WI38 (cell line): Measurements from ENCODE around the gene HPD.
"Not testable (repeated sequence)": the region's sequence is repeated elsewhere in the genome, so short reads cannot be mapped to it uniquely, and the experiment has no call there.

Experiments used
- H3K4me3 ChIP-seq: 2 replicates; pipeline ENCODE4 v1.5.1; 2011; ENCODE audit warnings: low read depth, mild to moderate bottlenecking, control low read depth, low read length
- TF ChIP-seq, protein P1 (sequence below): IDR thresholded peaks from 2 replicates; pipeline ENCODE4 v1.5.1; 2012; ENCODE audit warnings: low read depth, mild to moderate bottlenecking, control low read depth, low read length

Gene HPD

DNA sequence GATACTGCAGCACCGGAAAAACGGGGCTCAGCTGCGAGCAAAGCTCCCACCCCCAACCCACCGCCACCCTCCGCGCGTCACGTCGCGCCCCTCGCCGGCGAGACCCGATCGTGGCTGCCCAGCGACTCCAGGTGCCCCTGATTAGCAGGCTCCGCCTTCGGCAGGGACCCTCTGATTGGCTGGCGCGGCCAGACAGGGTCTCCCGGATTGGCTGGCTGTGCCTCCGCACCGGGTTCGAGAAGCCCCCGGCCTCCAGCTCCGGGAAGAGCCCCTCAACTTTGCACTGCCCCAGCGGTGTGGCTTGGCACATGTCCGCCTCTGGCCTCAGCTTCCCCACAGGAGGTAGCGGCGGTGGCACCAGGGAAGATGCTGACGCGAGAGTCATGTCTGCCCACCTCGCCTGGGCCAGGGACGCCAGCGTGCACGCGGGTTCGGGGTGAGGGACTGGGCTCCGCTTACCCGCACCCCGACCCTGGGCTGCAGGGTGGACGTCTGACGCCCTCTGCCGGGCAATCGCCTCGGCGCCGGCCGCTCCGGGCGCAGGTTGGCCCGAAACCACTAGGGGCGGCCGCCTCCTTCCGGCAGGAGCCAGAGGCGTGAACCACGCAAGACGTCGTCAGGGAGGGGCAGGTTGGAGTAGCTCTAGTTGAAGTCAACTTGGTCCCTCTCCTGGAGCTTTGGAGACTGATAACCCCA is 64.7 kb downstream of the HPD start:
- TF ChIP-seq, protein P1, sequence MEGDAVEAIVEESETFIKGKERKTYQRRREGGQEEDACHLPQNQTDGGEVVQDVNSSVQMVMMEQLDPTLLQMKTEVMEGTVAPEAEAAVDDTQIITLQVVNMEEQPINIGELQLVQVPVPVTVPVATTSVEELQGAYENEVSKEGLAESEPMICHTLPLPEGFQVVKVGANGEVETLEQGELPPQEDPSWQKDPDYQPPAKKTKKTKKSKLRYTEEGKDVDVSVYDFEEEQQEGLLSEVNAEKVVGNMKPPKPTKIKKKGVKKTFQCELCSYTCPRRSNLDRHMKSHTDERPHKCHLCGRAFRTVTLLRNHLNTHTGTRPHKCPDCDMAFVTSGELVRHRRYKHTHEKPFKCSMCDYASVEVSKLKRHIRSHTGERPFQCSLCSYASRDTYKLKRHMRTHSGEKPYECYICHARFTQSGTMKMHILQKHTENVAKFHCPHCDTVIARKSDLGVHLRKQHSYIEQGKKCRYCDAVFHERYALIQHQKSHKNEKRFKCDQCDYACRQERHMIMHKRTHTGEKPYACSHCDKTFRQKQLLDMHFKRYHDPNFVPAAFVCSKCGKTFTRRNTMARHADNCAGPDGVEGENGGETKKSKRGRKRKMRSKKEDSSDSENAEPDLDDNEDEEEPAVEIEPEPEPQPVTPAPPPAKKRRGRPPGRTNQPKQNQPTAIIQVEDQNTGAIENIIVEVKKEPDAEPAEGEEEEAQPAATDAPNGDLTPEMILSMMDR = peak; percentile 99

DNA sequence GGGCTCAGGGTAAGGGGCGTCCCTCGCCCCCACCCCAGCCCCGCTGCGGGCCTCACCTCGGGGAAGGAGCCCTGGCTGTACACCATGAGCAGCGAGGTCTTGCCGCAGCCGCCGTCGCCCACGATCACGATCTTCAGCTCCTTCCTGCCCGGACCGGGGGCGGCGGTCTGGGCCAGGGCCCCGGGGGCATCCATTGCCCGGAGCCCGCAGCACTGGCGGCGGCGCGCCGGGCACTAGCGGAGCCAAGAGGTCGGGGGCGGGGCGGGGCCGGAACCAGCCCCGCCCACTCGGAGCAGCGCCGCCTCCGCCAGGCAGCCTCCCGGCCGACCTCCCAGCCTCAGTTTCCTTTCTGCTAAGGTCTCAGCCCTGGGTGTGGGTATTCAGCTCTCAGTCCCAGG is 65.2 kb downstream of the HPD start, which contains the start of gene RHOF:
RHOF (minus strand) TSS at position 249 of the 398 bp plus-strand sequence; CDS start at position 194, 55 bp downstream.
- peak within 1 kb of the TSS; percentile 50 for H3K4me3 ChIP-seq
- TF ChIP-seq, protein P1 = no peak

More for the DNA sequence above, 64.7 kb downstream of the HPD start:
- peak overlapping the region; percentile 50 for H3K4me3 ChIP-seq

DNA sequence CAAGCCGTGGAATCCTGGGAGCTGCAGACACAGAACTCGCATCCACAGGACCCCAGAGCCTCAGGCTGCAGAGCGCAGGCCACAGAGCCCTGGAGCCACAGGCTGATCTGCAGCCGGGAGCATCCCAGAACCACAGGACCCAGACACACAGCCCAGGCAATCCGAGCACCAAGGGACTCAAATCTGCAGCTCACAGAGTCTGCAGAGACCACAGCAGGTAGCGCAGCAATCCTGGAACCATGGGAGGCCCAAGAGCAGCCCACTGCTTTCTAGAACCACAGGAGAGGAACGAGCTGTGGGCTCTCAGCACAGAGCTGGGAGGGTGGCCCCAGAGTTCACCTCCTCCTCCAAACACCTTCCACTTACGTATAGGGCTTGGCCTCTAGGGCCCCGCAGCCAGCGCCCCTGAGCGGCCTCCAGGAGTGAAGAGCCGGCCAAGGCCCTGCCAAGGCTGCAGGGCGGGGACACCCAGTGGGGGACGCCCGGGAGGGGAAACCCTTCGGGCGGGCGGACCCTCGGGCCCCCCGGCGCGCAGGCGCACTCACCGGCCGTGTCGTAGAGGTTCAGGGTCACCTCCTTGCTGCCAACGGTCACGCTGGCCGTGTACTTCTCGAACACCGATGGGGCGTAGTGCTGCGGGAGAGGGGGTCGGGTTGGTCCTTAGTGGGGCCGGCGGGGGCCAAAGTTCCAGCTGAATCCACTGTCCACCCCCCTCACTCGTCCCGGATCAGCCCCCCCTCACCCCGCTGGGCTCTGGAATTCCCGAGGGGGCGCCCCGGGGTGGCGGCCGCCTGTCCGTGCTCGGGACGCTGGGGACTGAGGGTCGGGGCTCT is 65.8 kb downstream of the HPD start:
- peak overlapping the region; percentile 50; the same call in 1 of the 2 replicates for H3K4me3 ChIP-seq
- TF ChIP-seq, protein P1 = no peak

DNA sequence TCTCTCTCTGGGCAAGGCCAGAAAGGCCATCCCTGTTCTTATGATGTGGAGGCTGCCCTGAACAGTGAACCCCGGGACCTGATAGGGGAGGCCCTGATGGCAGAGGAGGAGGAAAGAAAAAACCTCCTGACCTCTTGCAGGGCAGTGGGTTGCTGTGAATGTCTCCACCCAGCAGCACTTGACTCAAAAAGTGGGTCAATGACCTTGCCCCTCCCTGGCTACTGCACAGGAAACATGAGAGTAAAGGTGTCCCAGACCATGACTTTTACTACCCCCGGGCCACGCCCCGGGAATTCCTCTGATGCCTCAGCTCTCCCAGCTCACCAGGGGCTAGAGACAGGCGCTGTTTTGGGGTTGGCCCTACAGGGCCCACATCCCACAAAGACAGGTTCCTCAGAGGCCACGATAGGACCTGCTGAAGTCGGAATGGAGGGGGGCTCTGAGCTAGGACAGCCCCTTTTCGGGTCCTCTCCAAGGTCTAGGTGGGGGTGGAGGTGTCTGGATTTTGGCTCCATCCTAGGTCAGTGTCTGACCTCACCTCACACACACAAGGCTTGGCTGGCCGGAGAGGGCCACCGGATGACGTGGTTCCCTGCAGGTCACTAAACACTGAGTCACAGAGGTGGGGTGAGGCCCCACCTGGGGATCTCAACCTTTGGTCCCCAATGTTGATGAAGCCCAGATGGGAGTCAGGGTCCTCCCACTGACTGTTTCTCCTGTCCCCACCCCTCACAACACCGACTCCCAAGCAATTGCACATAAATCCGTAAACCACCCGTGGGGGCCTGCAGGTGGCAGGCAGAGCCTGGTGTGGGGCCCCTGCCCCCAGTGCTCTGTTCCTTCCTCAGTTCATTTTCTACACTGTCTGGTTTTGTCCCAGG is 66.7 kb downstream of the HPD start:
- TF ChIP-seq, protein P1 = no peak
- no peak overlapping the region for H3K4me3 ChIP-seq

DNA sequence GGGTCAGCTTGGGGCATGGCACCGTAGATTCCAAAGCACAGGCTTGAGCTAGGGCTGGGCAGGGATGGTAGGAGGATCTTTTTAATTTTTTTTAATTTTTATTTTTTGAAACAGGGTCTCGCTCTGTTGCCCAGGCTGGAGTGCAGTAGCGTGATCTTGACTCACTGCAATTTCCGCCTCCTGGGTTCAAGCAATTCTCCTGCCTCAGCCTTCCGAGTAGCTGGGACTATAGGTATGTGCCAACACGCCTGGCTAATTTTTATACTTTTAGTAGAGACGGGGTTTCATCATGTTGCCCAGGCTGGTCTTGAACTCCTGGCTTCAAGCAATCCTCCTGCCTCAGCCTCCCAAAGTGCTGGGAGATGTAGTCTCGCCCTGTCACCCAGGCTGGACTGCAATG is 67.9 kb downstream of the HPD start:
- H3K4me3 ChIP-seq = not testable (repeated sequence)

DNA sequence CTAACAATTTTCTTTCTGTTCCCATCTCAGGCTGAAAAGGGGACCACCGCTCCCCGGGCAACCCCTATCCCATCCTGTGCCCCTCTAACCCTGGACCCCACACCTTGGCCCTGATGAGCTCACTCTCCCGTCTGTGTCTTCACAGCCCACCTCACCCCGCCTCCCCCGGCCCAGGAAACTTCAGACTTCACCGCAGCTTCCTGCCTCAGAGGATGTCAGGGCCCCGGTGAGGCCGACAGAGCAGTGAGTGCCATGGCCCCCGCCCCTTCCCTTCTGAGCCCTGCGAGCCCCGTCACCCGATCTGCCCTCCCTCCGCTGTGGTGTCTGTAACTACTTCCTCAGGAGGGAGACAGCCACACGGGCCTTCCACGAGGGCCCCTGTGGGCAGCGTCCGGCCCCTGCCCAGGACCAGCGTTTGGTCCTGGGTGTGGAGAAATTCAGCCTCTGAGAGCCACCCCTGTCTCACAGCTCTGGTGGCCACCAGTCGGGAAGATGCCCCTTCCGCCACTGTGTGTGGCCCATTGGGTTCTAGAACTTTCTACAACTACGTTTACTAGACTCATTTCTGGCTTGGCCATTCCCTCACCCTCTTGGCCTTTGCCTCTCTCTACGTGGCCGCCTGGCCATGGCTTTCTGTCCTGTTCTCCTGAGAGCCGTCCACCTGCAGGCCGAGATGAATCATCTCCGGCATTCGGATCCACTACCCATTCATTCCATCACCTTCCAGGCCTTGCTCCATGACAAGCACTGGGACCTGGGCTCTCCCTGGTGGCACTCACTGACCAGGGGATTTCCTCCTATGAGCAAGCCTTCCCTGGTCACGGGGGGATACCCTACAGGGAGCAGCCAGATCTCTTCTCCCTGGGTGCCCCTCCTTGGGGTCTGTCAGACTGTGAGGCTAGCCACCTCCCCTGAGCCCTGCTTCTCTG is 68.6 kb downstream of the HPD start:
- H3K4me3 ChIP-seq = no peak overlapping the region
- TF ChIP-seq, protein P1 = no peak
